HG02970 (cell line): ENCODE data around the gene PNPLA3.

Source experiments
- ATAC-seq: cut with Tn5 transposase; IDR thresholded peaks from one replicate; pipeline ENCODE4 v1.9.1; 2021; ENCODE audit warnings: mild to moderate bottlenecking, moderate library complexity, moderate number of reproducible peaks; ENCODE audit not compliant: unreplicated experiment, low FRiP score

Gene PNPLA3

DNA sequence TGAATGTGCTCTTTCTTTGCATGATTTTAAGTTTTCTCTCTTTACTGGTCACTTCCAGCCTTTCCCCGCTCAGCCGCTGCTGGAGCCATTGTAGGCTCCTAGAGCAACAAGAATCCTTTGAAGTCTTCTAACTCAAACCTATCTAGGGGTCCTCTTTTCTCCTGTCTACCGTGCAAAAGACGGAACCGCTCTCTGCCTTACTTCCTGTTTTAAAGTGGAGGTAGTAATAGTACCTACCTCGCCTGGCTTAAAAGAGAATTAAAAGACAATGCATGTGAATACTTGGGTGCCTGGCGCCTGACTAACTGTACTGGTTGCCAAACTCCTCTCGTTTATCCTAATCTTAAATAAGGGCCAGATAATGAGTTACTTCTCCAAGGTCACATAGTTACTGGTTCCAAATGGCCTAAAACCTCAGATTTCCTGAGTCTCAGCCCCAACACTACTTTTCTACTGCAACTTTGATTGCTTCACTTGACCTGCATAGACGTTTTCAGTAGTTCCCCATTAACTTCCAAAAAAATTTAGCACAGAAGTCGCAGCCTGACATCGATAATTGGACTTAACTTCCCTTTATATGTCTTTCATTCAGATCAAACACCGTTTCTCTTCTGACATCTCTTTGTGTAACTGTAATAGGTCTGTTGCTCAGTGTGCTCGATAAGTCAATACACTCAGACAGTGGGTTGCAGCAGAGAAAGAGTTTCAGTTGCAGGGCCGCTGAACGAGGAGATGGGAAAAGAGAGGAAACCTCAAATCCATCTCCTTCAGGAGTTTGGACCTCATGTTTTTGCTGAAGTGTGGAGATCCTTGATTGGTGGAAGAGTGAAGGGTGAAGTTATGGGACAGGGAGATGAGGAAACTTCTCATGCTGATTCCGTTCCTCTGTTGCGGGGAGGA lies 32.5 kb downstream of the PNPLA3 start:
- ATAC-seq = no peak

DNA sequence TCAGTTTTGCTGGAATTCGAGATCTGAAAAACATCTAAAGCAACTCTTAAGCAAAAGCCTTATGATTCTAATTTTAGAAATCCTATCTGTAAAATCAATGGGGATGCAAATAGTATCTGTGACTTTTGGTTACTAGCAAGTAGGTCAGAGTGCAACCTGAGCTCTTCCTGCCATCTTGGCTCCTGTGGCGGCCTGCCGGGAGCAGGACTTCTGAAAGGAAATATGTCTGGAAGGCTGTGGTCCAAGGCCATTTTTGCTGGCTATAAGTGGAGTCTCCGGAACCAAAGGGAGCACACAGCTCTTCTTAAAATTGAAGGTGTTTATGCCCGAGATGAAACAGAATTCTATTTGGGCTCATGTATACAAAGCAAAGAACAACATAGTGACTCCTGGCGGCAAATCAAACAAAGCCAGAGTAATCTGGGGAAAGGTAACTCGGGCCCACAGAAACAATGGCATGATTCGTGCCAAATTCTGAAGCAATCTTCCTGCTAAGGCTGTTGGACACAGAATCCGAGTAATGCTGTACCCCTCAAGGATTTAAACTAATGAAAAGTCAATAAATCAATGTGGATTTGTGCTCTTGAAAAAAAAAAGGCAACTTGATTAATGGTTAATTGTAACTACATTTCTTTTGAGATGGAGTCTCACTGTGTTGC lies 33.3 kb downstream of the PNPLA3 start:
- ATAC-seq = no peak

DNA sequence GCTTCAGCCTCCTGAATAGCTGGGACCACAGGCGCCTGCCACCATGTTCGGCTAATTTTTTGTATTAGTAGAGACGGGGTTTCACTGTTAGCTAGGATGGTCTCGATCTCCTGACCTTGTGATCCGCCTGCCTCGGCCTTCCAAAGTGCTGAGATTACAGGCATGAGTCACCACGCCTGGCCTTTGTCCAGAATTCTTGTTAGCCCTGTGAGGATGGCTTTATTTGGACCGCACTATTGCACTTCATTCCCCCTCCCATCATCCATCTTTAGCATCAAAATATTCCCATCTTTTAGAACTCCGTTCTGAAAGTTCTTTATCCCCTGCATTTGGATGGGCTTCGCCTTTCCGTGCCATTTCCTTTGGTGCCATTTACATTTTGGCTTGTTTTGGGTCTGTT lies 34.3 kb downstream of the PNPLA3 start:
- ATAC-seq = no peak

DNA sequence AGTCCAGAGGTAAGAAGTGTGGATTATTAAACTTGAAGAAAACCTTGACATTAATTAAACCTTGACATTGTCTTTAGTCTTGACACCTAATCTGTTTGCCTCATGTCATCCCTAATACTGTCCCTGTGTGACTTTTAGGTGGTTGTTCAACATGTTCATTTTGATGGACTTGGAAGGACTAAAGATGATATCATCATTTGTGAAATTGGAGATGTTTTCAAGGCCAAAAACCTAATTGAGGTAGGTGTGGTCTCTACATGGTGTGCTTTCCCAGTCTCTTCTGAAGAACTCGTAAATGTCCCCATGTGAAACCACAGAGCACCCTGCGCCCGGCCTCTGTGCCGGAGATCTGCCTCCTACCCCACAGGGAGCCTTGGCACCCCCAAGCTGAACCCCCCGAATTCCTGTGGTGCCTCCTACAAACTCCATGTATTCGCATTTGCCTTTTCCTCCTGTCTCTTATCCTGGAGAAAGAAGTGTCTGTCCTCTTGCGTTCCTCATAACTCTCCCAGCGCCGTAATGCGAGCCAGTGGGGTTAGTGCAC lies 40.8 kb downstream of the PNPLA3 start:
- no peak for ATAC-seq

DNA sequence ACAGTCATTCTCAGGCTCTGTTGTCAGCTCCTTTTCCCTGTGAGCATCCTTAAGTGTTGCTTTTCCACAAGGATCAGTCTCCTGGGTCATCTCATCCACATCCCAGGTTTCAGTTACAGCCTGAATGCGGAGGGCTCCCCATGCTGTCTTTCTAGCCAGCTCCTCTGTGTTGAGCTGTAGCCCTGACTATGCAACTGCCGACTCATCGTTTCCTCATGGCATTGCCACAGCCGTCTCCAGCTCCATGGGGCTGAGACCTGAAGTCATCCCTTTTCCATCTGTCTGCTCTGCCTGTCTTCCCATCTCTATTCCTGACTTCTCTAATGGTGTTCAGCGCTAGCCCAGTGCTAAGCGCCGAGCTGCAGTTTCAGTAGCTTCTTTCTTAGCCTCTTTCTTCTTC lies 43.5 kb downstream of the PNPLA3 start:
- no peak for ATAC-seq

DNA sequence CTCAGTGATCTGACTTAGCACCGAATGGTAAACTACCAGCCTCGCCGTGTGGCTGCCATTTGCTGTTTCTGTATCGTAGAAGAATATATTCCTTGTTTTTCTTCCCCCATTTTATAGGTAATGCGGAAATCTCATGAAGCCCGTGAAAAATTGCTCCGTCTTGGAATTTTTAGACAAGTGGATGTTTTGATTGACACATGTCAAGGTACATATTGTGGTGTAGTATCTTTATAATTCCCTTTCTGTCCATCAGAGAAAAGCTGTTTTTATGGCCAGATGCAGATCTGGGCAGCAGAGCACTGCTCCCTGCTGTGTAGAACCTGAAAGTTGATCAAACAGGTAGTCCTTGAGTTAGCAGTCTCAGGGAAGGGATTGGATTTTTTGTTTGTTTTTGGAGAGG lies 45.0 kb downstream of the PNPLA3 start:
- no peak for ATAC-seq

DNA sequence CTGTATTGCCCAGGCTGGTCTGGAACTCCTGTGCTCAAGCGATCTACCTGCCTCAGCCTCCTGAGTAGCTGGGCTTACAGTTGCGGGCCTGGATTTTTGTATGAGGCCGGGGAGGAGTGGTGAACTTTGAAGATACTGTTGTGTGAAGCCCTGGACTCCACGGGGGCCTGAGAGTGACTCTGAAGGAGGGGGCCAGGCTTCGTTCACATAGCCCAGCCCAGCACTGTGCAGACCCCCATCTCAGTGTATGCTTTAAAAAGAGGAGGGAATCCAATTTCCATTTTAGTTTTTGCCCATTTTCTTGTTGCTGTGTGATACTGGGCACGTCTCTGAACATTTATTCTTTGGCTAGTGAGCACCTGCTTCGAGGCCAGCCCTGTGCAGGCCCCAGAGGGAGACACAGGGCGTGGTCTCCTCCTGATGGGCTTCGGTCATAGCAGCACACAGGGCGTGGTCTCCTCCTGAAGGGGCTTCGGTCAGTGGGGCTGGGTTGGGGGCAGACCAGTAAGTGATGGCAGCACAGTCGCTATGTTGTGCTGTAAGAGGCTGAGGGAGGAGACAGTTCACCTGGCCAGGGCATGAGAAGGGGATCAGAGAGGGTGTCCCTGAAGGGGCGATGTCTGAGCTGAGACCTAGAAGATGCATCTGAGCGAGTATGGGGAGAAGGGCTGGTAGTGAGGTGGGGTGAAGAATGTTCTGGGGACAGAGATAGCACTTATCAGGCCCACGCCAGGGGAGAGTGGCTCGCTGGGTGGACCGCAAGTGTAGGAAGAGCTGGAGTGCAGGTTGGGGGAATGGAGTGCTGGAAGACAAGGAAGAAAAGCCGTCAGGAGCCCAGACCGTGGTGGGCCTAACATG lies 45.6 kb downstream of the PNPLA3 start:
- ATAC-seq = no peak

DNA sequence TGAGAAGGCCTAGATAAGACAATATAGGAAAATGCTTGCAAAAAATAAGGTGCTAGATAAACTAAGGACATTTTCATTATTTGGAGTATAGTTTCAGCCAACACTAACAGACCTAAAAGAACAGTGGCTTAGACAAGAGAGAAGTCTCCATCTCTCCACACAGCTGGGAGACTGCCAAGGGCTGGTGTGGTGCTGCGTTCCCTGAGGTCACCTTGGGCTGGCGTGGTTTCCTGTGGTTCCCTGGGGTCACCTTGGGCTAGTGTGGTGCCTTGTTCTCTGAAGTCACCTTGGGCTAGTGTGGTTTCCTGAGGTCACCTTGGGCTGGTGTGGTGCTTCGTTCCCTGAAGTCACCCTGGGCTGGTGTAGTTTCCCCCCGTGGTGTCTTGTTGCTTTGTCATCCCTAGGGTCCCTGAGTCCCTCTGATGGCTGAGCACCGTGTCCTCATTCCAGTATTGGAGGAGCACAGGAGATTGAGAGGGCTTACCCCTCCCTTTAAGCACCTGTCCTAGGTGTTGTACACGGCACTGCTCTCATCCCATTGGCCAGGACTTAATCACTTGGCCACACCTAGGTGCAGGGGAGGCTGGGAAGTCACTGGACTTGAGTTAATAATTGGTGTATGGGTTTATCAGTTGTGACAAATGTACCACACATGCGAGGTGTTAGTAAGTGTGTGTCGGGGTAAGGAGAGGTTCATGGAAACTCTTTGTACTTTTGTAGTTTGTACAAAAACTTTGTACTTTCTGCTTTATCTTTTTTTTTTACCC lies 46.6 kb downstream of the PNPLA3 start:
- no peak for ATAC-seq

DNA sequence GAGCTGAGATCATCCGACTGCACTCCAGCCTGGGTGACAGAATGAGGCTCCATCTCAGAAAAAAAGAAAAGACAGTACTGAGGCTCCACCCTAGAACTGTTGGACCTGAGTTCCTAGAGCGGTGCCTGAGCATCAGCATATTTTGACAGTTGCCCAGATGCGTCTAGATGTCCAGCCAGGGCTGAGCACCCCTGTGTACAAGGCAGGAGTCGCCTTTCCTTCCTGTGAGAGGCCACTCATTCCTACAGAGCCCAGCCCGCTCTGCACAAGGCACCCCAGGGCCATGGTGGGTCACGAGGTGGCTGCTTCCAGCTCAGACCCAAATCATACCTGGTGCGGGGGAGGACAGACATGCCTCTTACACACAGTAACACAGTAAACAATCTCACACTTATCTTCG lies 47.5 kb downstream of the PNPLA3 start:
- ATAC-seq = no peak

DNA sequence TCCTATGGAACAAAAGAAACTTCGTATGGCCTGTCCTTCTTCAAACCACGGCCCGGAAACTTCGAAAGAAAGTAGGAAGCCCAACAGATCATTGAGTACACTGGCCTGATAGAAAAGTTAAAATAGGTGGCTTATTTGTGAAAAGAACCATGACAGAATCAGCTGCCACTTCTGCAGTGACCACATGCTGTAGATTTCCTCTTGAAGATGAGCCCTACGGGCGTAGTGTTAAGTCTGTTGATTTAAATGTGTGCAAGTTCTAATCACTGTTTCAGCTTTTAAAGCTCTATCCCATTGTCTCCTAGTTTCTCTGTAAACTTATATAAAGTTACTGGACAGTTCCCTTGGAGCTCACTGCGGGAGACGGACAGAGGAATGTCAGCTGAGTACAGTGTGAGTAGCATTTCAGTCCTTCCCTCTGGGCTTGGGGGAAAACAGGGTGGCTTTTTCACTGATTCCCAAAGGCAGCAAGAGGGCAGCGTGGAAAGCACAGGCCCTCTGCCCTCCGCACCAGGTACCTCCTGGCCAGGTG lies 49.4 kb downstream of the PNPLA3 start:
- ATAC-seq = no peak

DNA sequence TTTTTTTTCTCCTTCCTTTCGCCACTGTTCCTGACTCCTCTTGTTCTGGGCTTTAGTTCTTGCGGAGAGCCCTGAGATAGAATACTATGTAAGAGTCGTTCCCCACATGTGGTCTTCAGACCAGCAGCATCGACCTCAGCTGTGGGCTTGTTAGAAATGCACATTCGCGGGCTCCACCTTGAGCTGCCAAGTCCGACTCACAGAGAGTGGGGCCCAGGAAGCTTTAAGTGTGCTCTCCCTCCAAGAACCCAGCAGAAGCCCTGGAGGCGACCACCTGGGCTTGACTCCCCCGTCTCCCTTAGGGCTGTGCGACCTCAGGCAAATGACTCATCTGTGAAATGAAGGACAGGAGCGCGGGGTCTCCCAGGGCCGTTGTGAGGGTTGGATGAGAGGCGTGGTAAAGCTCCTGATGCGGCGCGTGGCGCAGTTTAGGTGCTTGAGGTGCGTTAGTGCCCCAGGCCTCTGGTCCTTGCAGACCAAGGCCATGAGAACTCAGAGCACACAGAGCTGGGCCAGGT lies 50.5 kb downstream of the PNPLA3 start:
- ATAC-seq = no peak

DNA sequence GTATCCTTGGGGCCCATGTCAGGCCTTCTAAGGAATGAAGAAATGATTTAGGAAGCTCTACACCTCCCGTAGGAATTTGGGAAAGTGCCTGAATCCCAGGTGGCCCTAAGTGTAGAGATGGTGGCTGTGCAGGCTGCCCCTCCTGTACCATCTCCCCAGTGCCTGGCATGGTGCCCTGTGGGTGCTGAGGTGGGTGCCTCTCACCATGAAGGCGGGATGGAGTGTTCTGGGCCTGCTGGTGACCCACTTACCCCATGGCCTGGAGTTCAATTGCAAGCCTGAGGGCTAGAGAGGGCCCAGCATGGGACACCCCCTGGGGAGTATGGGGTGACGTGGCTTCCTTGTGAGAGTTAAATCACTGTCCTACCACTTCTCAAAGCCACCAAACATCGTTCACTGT lies 51.4 kb downstream of the PNPLA3 start:
- ATAC-seq = no peak

DNA sequence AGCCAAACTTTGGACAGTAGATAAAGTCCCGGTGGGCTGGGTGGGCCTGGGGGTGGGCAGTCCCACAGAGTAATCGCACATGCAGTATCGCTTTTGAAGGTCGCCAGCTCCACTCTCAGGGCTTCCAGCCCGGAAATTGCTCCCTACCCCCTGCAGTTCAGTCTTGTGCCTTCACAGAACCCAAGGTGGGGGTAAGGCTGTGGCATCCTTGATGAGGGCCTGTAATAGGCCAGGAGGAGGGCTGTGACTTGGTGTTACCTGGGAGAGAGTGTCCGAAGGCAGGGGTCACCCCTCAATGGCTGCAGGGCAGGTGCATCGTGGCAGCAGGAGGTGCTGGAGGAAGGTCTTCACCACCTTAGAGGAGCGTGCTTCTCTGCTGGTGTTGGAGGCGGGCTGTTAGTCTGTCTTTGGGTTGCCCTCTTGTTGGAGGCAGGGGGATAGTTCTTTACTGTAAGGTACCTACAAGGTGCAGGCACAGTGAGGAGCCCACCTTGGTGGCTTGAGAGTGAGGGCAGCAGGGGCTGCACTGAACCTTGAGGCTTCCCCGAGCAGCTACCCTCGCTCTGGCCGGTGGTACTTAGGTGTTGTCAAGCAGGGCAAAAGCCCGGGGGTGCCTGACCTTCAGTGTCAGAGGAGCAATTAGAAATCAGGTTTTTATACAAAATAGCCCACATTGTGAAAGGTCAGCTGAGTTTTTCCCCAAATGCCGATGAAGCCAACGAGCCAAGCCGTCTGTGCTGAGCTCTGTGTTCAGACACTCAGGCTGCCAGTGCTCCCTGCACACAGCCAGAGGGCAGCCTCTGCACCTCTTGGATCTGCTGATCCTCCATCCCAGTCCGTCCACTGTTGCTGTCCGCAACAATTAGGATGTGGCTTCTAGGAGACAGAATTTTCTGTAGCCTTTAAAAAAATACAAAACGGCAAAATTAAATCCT lies 53.5 kb downstream of the PNPLA3 start:
- no peak for ATAC-seq

DNA sequence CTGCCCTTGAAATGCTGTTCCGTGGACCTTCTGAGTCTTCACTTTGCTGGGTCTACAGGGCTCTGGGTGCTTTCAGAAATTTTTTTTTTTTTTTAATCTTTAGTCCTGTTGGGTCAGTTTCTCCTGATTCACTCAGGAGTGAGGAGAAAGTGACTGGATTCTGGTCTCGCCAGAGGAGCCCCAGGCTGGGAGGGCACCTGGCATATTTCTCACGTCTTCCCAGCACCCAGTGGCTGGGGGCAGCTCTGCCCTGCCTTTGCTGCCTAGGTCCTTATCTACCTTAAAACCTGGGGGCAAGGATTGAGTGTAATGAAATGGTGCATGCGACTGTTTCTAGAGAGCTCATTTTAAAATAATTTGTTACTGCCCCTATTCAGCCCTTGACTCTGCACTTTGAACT lies 55.0 kb downstream of the PNPLA3 start:
- no peak for ATAC-seq

DNA sequence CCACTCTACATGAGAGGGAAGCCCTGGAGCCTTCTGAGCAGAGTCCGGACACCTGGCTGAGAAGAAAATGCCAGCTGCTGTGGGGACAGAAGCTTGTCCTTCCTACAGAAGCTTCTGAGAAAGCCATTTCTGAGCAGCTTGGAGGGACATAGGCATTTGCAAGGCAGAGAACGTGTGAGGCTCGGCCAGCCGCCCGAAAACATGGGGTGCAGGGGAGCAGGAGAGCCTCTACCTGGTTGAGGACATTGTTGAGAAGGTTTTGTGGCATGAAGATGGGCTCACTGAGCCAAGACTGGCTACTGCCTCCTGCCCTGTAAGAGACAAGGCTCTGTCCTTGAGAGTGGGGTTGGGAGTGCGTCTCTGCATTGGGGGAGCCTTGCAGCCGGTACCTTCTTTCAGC lies 57.0 kb downstream of the PNPLA3 start:
- ATAC-seq = no peak

DNA sequence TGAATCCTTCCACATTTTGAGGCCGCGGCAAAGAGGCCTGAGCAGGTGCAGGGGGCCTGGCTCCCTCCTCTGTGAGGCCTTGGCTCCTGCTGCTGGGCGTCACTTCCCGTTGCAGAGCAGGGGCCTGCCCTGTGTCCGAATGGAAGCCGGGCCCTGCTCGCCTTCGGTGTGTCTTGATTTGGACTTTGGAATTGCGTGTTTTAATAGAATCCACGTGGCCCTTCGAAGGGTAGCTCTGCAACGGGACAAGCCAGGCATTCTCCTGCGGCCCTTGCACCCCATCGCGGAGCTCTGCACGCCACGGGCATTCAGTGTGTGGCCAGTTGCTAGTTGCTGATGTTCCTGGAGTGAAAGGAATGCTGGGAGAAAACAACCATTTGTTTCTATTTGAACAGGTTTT lies 57.4 kb downstream of the PNPLA3 start:
- no peak for ATAC-seq

DNA sequence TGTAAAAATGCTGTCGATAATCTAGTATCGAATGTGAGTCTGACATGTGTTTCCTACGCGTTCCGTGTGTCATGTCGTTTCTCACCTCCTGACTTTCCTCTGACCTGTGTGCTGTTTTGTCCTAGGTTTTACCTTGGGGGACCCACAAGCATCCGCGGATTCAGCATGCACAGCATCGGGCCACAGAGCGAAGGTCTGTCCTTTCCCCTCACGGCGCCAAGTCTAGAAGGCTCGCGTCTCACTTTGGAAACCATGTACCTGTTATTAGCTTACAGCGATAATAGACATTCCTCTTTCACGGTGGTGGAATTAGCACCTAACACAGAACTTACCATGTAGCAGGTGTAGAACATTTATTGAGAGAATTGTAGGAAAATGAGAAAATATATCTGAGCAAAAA lies 60.2 kb downstream of the PNPLA3 start:
- ATAC-seq = no peak

DNA sequence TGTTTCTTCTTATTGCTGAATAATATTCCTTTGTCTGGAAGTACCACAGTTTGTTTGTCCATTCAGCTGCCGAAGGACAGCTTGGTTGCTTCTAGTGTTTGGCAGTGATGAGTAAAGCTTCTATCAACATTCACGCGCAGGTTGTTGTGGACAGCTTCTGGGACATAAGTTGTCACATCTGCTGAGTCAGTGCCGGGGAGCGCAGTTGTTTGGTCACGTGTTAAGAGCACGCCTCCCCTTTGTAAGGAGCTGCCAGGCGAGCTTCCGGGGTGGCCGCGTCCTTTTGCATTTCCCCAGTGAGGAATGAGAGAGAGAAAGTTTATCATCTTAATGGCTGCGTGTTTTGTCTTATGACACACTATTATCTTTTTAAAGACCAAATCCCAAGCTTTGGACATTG lies 61.9 kb downstream of the PNPLA3 start:
- no peak for ATAC-seq
